ENCODE results near the gene PHKA2.

DNA sequence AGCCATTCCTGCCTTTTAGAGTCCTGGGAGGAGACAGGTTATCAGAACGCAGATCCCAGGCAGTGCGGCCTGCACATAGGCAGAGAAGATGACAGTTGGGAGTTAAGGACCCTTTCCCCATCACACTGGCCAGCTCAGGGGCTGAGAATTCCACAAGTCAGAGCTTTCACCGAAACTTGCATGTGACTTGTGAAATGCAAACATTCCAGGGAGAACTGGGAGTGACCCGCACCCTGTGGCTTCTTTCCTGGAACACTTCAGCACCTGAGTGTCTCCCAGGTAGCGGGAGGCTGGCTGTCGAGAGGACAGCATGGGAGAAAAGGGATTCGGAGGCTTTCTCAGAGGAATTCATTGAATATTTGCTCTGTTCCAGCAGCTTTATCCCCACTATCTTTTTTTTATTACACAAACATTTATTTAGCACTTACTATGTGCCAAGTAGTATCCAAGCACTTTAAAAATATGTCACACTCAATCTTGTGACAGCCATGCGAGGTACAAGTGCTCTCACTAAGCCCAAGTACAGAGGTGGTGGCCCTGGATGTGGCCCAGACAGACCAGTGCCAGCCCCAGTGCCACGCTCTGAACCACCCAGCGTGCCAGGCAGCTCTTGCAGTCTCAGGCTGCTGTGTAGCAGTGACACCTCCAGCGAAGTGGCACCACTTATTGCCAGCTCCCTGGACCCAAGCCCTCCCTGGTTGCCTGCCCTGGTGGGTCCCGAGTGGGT is 100.5 kb downstream of the PHKA2 start:
- TF ChIP-seq, protein P1, sequence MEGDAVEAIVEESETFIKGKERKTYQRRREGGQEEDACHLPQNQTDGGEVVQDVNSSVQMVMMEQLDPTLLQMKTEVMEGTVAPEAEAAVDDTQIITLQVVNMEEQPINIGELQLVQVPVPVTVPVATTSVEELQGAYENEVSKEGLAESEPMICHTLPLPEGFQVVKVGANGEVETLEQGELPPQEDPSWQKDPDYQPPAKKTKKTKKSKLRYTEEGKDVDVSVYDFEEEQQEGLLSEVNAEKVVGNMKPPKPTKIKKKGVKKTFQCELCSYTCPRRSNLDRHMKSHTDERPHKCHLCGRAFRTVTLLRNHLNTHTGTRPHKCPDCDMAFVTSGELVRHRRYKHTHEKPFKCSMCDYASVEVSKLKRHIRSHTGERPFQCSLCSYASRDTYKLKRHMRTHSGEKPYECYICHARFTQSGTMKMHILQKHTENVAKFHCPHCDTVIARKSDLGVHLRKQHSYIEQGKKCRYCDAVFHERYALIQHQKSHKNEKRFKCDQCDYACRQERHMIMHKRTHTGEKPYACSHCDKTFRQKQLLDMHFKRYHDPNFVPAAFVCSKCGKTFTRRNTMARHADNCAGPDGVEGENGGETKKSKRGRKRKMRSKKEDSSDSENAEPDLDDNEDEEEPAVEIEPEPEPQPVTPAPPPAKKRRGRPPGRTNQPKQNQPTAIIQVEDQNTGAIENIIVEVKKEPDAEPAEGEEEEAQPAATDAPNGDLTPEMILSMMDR (IDR thresholded peaks at IDR 0.05), result no peak
- no peak for TF ChIP-seq POLR2AphosphoS5 (IDR thresholded peaks at IDR 0.05)
- TF ChIP-seq POLR2A (IDR thresholded peaks at IDR 0.05), result no peak
